ENCODE measurements around the gene ZNHIT2. TPM values are rescaled to one million over a fixed set of nuclear protein-coding genes. Genes with fewer than 3 reads are reported as not detected.
A peak's percentile ranks its signal among the peaks of the same experiment; 100 is the strongest.

ZNHIT2 gene
- total RNA-seq, 4 donors from 2014 or later, result 10.3 to 30.7 (median 24.1) TPM

GRCh38 chr11:65078151-65078550, 39.4 kb downstream of the ZNHIT2 start:
- in situ Hi-C loops (cut with MboI; ENCODE audit: low sequenced_read_pairs in 4 of 4) (no loop called here), intact Hi-C loops (cut with DNase I; ENCODE audit: low total_unique reads) (no loop called here)
- Histone ChIP-seq H3K9me3 (no peaks in the 10 kb centered on the region), H3K27me3 (no peaks in the 10 kb centered on the region), H3K27ac (no peak overlapping the region), H3K36me3 (no peaks in the 10 kb centered on the region), H3K4me1 (peaks cover 0 to 2% of the 10 kb centered on the region in 2 donors), H3K4me3 (no peak overlapping the region)
- ATAC-seq, result peak in 1 of 2 donors; percentile 62
- no peak for DNase-seq
- TF ChIP-seq CTCF (IDR thresholded peaks at IDR 0.05 in 4 of 5, conservative IDR thresholded peaks at IDR 0.05 in 1 of 5) (peak in 4 of 5 experiments; percentile 26 to 50 (median 38)), POLR2A (IDR thresholded peaks at IDR 0.05) (no peak)

GRCh38 chr11:65077451-65077850, 40.0 kb downstream of the ZNHIT2 start:
- Histone ChIP-seq H3K4me1 (no peaks in the 10 kb centered on the region), H3K36me3 (no peaks in the 10 kb centered on the region), H3K27ac (no peak overlapping the region), H3K27me3 (no peaks in the 10 kb centered on the region), H3K9me3 (no peaks in the 10 kb centered on the region), H3K4me3 (no peak overlapping the region)
- no peak for ATAC-seq
- TF ChIP-seq CTCF (IDR thresholded peaks at IDR 0.05 in 4 of 5, conservative IDR thresholded peaks at IDR 0.05 in 1 of 5), result no peak
- no peak for TF ChIP-seq POLR2A (IDR thresholded peaks at IDR 0.05)
- DNase-seq, result no peak
- intact Hi-C loops (cut with DNase I; ENCODE audit: low total_unique reads), result no loop called here
- in situ Hi-C loops (cut with MboI; ENCODE audit: low sequenced_read_pairs in 4 of 4), result no loop called here

GRCh38 chr11:65072631-65072966, 44.9 kb downstream of the ZNHIT2 start:
- intact Hi-C loops (cut with DNase I; ENCODE audit: low total_unique reads), result no loop called here
- Histone ChIP-seq H3K4me3 (no peak overlapping the region), H3K27me3 (no peaks in the 10 kb centered on the region), H3K27ac (no peak overlapping the region), H3K36me3 (no peaks in the 10 kb centered on the region), H3K4me1 (no peaks in the 10 kb centered on the region), H3K9me3 (no peaks in the 10 kb centered on the region)
- TF ChIP-seq POLR2A (IDR thresholded peaks at IDR 0.05) (no peak), CTCF (IDR thresholded peaks at IDR 0.05 in 4 of 5, conservative IDR thresholded peaks at IDR 0.05 in 1 of 5) (no peak)
- in situ Hi-C loops (cut with MboI; ENCODE audit: low sequenced_read_pairs in 4 of 4), result no loop called here
- no peak for DNase-seq
- no peak for ATAC-seq

GRCh38 chr11:65071907-65072630, 45.4 kb downstream of the ZNHIT2 start:
- no peak for ATAC-seq
- Histone ChIP-seq H3K27me3 (no peaks in the 10 kb centered on the region), H3K4me1 (no peaks in the 10 kb centered on the region), H3K4me3 (no peak overlapping the region), H3K9me3 (no peaks in the 10 kb centered on the region), H3K36me3 (no peaks in the 10 kb centered on the region), H3K27ac (no peak overlapping the region)
- DNase-seq, result no peak
- intact Hi-C loops (cut with DNase I; ENCODE audit: low total_unique reads), result no loop called here
- TF ChIP-seq CTCF (IDR thresholded peaks at IDR 0.05 in 4 of 5, conservative IDR thresholded peaks at IDR 0.05 in 1 of 5) (no peak), POLR2A (IDR thresholded peaks at IDR 0.05) (no peak)
- in situ Hi-C loops (cut with MboI; ENCODE audit: low sequenced_read_pairs in 4 of 4), result no loop called here

- intact Hi-C loops (cut with DNase I; ENCODE audit: low total_unique reads), result no loop called here
- Histone ChIP-seq H3K4me1 (no peaks in the 10 kb centered on the region), H3K9me3 (no peaks in the 10 kb centered on the region), H3K27me3 (no peaks in the 10 kb centered on the region), H3K4me3 (no peak overlapping the region), H3K36me3 (no peaks in the 10 kb centered on the region), H3K27ac (no peak overlapping the region)
- DNase-seq (no peak), ATAC-seq (no peak)
- no peak for TF ChIP-seq CTCF (IDR thresholded peaks at IDR 0.05 in 4 of 5, conservative IDR thresholded peaks at IDR 0.05 in 1 of 5)
- no peak for TF ChIP-seq POLR2A (IDR thresholded peaks at IDR 0.05)
- in situ Hi-C loops (cut with MboI; ENCODE audit: low sequenced_read_pairs in 4 of 4), result no loop called here
Measured at GRCh38 chr11:65069217-65069616, 48.3 kb downstream of the ZNHIT2 start.

Data from gastrocnemius medialis (tissue), 4 donors.